Hepatocyte (in vitro differentiated cells): Measurements from ENCODE around the gene EID2. TPM values are rescaled to one million over a fixed set of nuclear protein-coding genes. Genes with fewer than 3 reads are reported as not detected.

ENCODE experiments used
- DNase-seq: peaks from one replicate; pipeline ENCODE4 v3.0.0-alpha.2; 2016; ENCODE audit warnings: low spot score
- H2AFZ ChIP-seq: fragments of 200-600 bp; sonication (generic); 2 replicates; pipeline ENCODE4 v1.6.0; 2016; ENCODE audit warnings: antibody characterized with exemption, mild to moderate bottlenecking
- H3K27ac ChIP-seq: fragments of 200-600 bp; sonication (generic); 2 replicates; pipeline ENCODE4 v1.5.1; 2016; ENCODE audit warnings: mild to moderate bottlenecking
- H3K27me3 ChIP-seq: fragments of 200-600 bp; sonication (generic); 2 replicates; pipeline ENCODE4 v1.6.1; 2016
- H3K36me3 ChIP-seq: fragments of 200-600 bp; sonication (generic); replicated peaks from 2 replicates; pipeline ENCODE4 v1.5.1; 2016; ENCODE audit warnings: low read depth; ENCODE audit not compliant: insufficient read depth
- H3K4me1 ChIP-seq: fragments of 200-600 bp; sonication (generic); 2 replicates; pipeline ENCODE4 v1.5.1; 2016; ENCODE audit warnings: mild to moderate bottlenecking, moderate library complexity; ENCODE audit not compliant: insufficient read depth
- H3K4me2 ChIP-seq: fragments of 200-600 bp; sonication (generic); 2 replicates; pipeline ENCODE4 v1.6.0; 2016
- H3K4me3 ChIP-seq: fragments of 200-600 bp; sonication (generic); 2 replicates; pipeline ENCODE4 v1.5.1; 2016; ENCODE audit warnings: mild to moderate bottlenecking
- H3K79me2 ChIP-seq: fragments of 200-600 bp; sonication (generic); 2 replicates; pipeline ENCODE4 v1.6.0; 2017; ENCODE audit warnings: mild to moderate bottlenecking
- H3K9me2 ChIP-seq: fragments of 200-600 bp; sonication (generic); replicated peaks from 2 replicates; pipeline ENCODE4 v1.6.0; 2017; ENCODE audit warnings: mild to moderate bottlenecking; ENCODE audit not compliant: insufficient read depth
- H3K9me3 ChIP-seq: fragments of 200-600 bp; sonication (generic); 2 replicates; pipeline ENCODE4 v1.5.1; 2016; ENCODE audit warnings: low read depth, mild to moderate bottlenecking
- H4K20me1 ChIP-seq: fragments of 200-600 bp; sonication (generic); 2 replicates; pipeline ENCODE4 v1.6.0; 2016; ENCODE audit warnings: mild to moderate bottlenecking; ENCODE audit not compliant: insufficient read depth, poor library complexity, severe bottlenecking
- EZH2 ChIP-seq: fragments of 200-600 bp; sonication (generic); IDR thresholded peaks from 2 replicates; pipeline ENCODE4 v1.6.1; 2016; ENCODE audit warnings: antibody characterized with exemption, mild to moderate bottlenecking, borderline replicate concordance
- EZH2phosphoT487 ChIP-seq: fragments of 200-600 bp; sonication (generic); IDR thresholded peaks from one replicate; pipeline ENCODE4 v1.6.1; 2018; ENCODE audit warnings: antibody characterized with exemption, mild to moderate bottlenecking, low read depth, moderate library complexity; ENCODE audit not compliant: unreplicated experiment, severe bottlenecking
- WGBS: methylation state at CpG from one replicate; pipeline ENCODE4 v1.1.6; 2016; ENCODE audit warnings: low lambda C conversion rate; ENCODE audit errors: missing lambda C conversion rate; 5-methylcytosine and 5-hydroxymethylcytosine counted together
- polyA plus RNA-seq: library from polyadenylated mRNA; unstranded; fragments of >200 nt; fragmentation: Nextera tagmentation; extraction: Ambion mirVana; gene quantifications from 2 replicates; pipeline ENCODE4 v1.2.1, GENCODE V29; 2016
- total RNA-seq: library from RNA; depleted of rRNA; stranded (reverse); fragments of >200 nt; gene quantifications from 2 replicates; pipeline ENCODE4 v1.2.3, GENCODE V29; 2014
- TF ChIP-seq, protein P1 (sequence below): fragments of 200-600 bp; sonication (generic); IDR thresholded peaks from 2 replicates; pipeline ENCODE4 v1.5.1; 2016; ENCODE audit warnings: antibody characterized with exemption, mild to moderate bottlenecking; ENCODE audit not compliant: poor library complexity

Gene EID2
- total and polyA plus RNA-seq, 2 experiments from 2014 or later: 18.6 to 29.3 TPM

DNA sequence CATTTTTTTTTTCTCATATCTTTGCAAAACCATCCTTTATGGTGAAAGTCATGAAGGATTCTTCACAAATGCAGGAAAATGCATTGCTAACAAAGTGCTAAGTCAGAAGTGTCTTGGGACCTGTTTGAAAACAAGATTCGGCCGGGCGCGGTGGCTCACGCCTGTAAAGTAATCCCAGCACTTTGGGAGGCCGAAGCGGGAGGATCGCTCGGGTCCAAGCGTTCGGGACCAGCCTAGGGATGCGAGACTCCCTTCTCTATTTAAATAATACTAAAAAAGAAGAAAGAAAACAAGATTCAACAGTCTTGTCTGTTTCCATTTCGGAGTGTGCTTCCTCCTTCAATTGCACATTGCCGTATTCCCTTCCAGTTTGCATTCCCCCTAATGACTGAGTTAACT, 8.1 kb downstream of the EID2 start:
- H3K36me3 ChIP-seq: no peaks in the 10 kb centered on the region
- H3K4me2 ChIP-seq: peak overlapping the region; percentile 95
- H2AFZ ChIP-seq: peak overlapping the region; percentile 68
- H3K27me3 ChIP-seq: no peaks in the 10 kb centered on the region
- 41% methylated on average over 14 of the region's 14 CpGs for WGBS
- H3K4me3 ChIP-seq: peak overlapping the region; percentile 56
- TF ChIP-seq, protein P1, sequence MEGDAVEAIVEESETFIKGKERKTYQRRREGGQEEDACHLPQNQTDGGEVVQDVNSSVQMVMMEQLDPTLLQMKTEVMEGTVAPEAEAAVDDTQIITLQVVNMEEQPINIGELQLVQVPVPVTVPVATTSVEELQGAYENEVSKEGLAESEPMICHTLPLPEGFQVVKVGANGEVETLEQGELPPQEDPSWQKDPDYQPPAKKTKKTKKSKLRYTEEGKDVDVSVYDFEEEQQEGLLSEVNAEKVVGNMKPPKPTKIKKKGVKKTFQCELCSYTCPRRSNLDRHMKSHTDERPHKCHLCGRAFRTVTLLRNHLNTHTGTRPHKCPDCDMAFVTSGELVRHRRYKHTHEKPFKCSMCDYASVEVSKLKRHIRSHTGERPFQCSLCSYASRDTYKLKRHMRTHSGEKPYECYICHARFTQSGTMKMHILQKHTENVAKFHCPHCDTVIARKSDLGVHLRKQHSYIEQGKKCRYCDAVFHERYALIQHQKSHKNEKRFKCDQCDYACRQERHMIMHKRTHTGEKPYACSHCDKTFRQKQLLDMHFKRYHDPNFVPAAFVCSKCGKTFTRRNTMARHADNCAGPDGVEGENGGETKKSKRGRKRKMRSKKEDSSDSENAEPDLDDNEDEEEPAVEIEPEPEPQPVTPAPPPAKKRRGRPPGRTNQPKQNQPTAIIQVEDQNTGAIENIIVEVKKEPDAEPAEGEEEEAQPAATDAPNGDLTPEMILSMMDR: no peak
- no peak for TF ChIP-seq EZH2phosphoT487
- TF ChIP-seq EZH2: no peak
- H4K20me1 ChIP-seq: no peaks in the 10 kb centered on the region
- no peaks in the 10 kb centered on the region for H3K4me1 ChIP-seq
- H3K9me2 ChIP-seq: no peaks in the 10 kb centered on the region
- H3K27ac ChIP-seq: peak overlapping the region; percentile 27
- DNase-seq: no peak
- peaks cover 33% of the 10 kb centered on the region for H3K79me2 ChIP-seq
- H3K9me3 ChIP-seq: no peaks in the 10 kb centered on the region

DNA sequence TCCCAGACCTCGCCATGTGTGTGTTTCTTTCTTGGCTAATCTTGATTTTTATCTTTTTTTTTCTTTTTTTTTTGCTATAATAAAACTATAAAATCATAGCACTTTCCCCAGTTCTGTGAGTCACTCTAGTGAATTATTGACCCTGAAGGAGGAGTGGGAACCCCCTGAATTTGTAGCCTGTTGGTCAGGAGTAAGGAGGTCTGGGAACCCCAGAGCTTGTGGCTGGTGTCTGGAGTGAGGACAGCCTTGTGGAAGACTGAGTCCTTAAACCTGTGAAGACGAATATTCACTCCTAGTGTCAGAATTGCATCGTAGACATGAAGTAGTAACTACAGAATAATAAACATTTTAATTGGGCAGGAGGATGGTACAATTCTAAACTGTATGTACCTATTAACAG, 14.8 kb downstream of the EID2 start:
- Histone ChIP-seq H3K27me3 (no peaks in the 10 kb centered on the region), H4K20me1 (no peaks in the 10 kb centered on the region), H3K4me2 (no peak overlapping the region), H2AFZ (no peak overlapping the region), H3K4me1 (no peaks in the 10 kb centered on the region), H3K9me2 (no peaks in the 10 kb centered on the region), H3K4me3 (no peak overlapping the region), H3K9me3 (no peaks in the 10 kb centered on the region), H3K36me3 (no peaks in the 10 kb centered on the region), H3K27ac (no peak overlapping the region), H3K79me2 (peaks cover 9% of the 10 kb centered on the region)
- no peak for DNase-seq
- TF ChIP-seq EZH2phosphoT487 (no peak), EZH2 (no peak)
- TF ChIP-seq, protein P1: no peak
- WGBS: 91% methylated on average over 3 of the region's 3 CpGs

DNA sequence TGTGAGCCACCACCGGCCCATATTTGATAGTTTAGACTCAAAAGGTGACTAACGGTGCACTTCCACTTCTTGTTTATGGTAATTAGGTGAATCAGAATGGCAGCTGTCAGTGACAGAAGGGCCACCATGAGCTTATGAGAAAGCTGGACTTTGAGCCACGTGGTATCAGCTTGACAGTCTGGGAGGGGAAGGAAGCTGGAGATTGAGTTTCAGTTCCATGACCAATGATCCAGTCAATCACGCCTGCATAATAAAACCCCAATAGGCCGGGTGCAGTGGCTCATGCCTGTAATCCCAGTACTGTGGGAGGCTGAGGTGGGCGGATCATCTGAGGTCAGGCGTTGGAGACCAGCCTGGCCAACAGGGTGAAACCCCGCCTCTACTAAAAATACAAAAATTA, 15.5 kb downstream of the EID2 start:
- Histone ChIP-seq H3K4me2 (no peak overlapping the region), H3K9me3 (no peaks in the 10 kb centered on the region), H3K27ac (no peak overlapping the region), H3K36me3 (no peaks in the 10 kb centered on the region), H3K4me3 (no peak overlapping the region), H2AFZ (no peak overlapping the region), H3K27me3 (no peaks in the 10 kb centered on the region), H4K20me1 (no peaks in the 10 kb centered on the region), H3K4me1 (no peaks in the 10 kb centered on the region), H3K9me2 (no peaks in the 10 kb centered on the region), H3K79me2 (peaks cover 2% of the 10 kb centered on the region)
- DNase-seq: peak; percentile 52
- TF ChIP-seq EZH2phosphoT487 (no peak), EZH2 (no peak)
- TF ChIP-seq, protein P1: no peak
- WGBS: 82% methylated on average over 8 of the region's 8 CpGs
